CD4-positive, CD25-positive, alpha-beta regulatory T cell (primary cell): ENCODE results near the gene RASSF6. TPM values are rescaled to one million over a fixed set of nuclear protein-coding genes. Genes with fewer than 3 reads are reported as not detected.

Experiments used
- ATAC-seq, 2 donors: fragments of 150-1000 bp; cut with Tn5 transposase; one replicate each; pipeline ENCODE4 v1.10.0; 2021; ENCODE audit warnings: low read depth in 2 of 2, moderate number of reproducible peaks in 2 of 2, moderate library complexity in 1 of 2
- DNase-seq, 3 donors: peaks; one replicate each; pipeline versions ENCODE4 v3.0.0 to v3.0.0-alpha.2; 2012 to 2022; ENCODE audit warnings: mixed read lengths in 1 of 3
- H3K27ac ChIP-seq: one replicate; pipeline ENCODE4 v1.7.0; 2013; ENCODE audit warnings: mild to moderate bottlenecking, low read length; ENCODE audit not compliant: insufficient read depth, poor library complexity, severe bottlenecking
- H3K27me3 ChIP-seq: one replicate; pipeline ENCODE4 v1.7.0; 2013; ENCODE audit warnings: low read length; ENCODE audit not compliant: control insufficient read depth, insufficient read depth
- H3K36me3 ChIP-seq: one replicate; pipeline ENCODE4 v1.7.0; 2013; ENCODE audit warnings: mild to moderate bottlenecking, low read length, moderate library complexity; ENCODE audit not compliant: control insufficient read depth, insufficient read depth
- H3K4me1 ChIP-seq: 2 replicates; pipeline ENCODE4 v1.7.0; 2013; ENCODE audit warnings: mild to moderate bottlenecking, low read length; ENCODE audit not compliant: insufficient read depth, control insufficient read depth, poor library complexity, severe bottlenecking
- H3K4me3 ChIP-seq: one replicate; pipeline ENCODE4 v1.7.0; 2013; ENCODE audit warnings: low read depth, mild to moderate bottlenecking, low read length, moderate library complexity
- H3K9me3 ChIP-seq, 2 experiments: 1 replicate in 1 of 2; 2 replicates in 1 of 2; pipeline ENCODE4 v1.7.0; 2013; ENCODE audit warnings: low read length in 2 of 2, mild to moderate bottlenecking in 1 of 2, moderate library complexity in 1 of 2; ENCODE audit not compliant: control insufficient read depth in 2 of 2
- H3K27ac Mint-ChIP-seq, 3 donors: one replicate each; pipeline ENCODE4 v1.8.0; 2020 to 2022; ENCODE audit warnings: mild to moderate bottlenecking in 3 of 3, mixed read lengths in 3 of 3, moderate library complexity in 2 of 3
- H3K27me3 Mint-ChIP-seq: one replicate; pipeline ENCODE4 v1.8.0; 2022; ENCODE audit warnings: mild to moderate bottlenecking, mixed read lengths
- H3K36me3 Mint-ChIP-seq: one replicate; pipeline ENCODE4 v1.8.0; 2020; ENCODE audit warnings: mixed read lengths
- H3K4me1 Mint-ChIP-seq, 4 donors: one replicate each; pipeline ENCODE4 v1.8.0; 2020 to 2022; ENCODE audit warnings: mixed read lengths in 4 of 4, mild to moderate bottlenecking in 1 of 4
- H3K4me3 Mint-ChIP-seq, 4 donors: one replicate each; pipeline ENCODE4 v1.8.0; 2020 to 2022; ENCODE audit warnings: mild to moderate bottlenecking in 4 of 4, mixed read lengths in 4 of 4, moderate library complexity in 3 of 4
- H3K9me3 Mint-ChIP-seq, 7 donors: one replicate each; pipeline ENCODE4 v1.8.0; 2020 to 2022; ENCODE audit warnings: mixed read lengths in 7 of 7, mild to moderate bottlenecking in 3 of 7, moderate library complexity in 2 of 7
- polyA plus RNA-seq, 4 donors: library from polyadenylated mRNA; unstranded; fragments of 300-500 nt; fragmentation: Illumina TruSeq; gene quantifications; one replicate each; pipeline ENCODE4 v1.2.3, GENCODE V29; 2021
- total RNA-seq: library from RNA; stranded (reverse); gene quantifications from one replicate; pipeline ENCODE4 v1.2.3, GENCODE V29; 2022

RASSF6 gene
- total and polyA plus RNA-seq, 5 donors from 2014 or later: 0.15 to 0.31 TPM; not detected in 3

- H3K9me3 Mint-ChIP-seq: peaks cover 0 to 1% (median 0%) of the 10 kb centered on the region in 7 donors
- no peaks in the 10 kb centered on the region for H3K36me3 Mint-ChIP-seq
- H3K4me1 Mint-ChIP-seq: no peaks in the 10 kb centered on the region
- no peak overlapping the region for H3K4me3 ChIP-seq
- DNase-seq (no peak), ATAC-seq (no peak)
- no peak overlapping the region for H3K27ac ChIP-seq
- no peak overlapping the region for H3K4me3 Mint-ChIP-seq
- H3K9me3 ChIP-seq: no peaks in the 10 kb centered on the region
- H3K27me3 Mint-ChIP-seq: no peaks in the 10 kb centered on the region
- no peaks in the 10 kb centered on the region for H3K27me3 ChIP-seq
- no peaks in the 10 kb centered on the region for H3K4me1 ChIP-seq
- H3K27ac Mint-ChIP-seq: no peak overlapping the region
- H3K36me3 ChIP-seq: no peaks in the 10 kb centered on the region
Measured at GRCh38 chr4:73527196-73527595, 93.0 kb downstream of the RASSF6 start.

GRCh38 chr4:73525611-73526010 lies 94.6 kb downstream of the RASSF6 start:
- no peaks in the 10 kb centered on the region for H3K36me3 ChIP-seq
- H3K36me3 Mint-ChIP-seq: no peaks in the 10 kb centered on the region
- H3K27me3 ChIP-seq: no peaks in the 10 kb centered on the region
- ATAC-seq (no peak), DNase-seq (no peak)
- H3K27ac Mint-ChIP-seq: no peak overlapping the region
- H3K9me3 Mint-ChIP-seq: no peaks in the 10 kb centered on the region
- no peaks in the 10 kb centered on the region for H3K27me3 Mint-ChIP-seq
- H3K27ac ChIP-seq: no peak overlapping the region
- no peak overlapping the region for H3K4me3 Mint-ChIP-seq
- no peaks in the 10 kb centered on the region for H3K4me1 ChIP-seq
- H3K4me1 Mint-ChIP-seq: no peaks in the 10 kb centered on the region
- no peak overlapping the region for H3K4me3 ChIP-seq
- H3K9me3 ChIP-seq: no peaks in the 10 kb centered on the region

DNA sequence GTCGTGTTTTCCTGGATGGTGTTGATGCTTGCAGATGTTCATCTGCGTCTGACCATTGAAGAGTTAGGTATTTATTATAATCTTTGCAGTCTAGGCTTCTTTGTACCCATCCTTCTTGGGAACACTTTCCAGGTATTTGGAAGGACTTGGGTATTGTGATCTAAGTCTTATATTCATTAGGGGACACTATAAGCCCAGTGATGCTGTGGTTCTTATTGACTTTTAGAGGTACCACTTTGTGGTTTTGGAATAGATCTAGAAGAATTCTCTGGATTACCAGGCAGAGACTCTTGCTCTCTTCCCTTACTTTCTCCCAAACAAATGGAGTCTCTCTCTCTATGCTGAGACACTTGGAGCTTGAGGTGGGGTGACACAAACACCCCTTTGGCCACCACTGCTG lies 97.1 kb downstream of the RASSF6 start:
- ATAC-seq: no peak
- Histone ChIP-seq H3K27ac (no peak overlapping the region), H3K9me3 (no peaks in the 10 kb centered on the region), H3K4me1 (no peaks in the 10 kb centered on the region), H3K27me3 (no peaks in the 10 kb centered on the region), H3K4me3 (no peak overlapping the region), H3K36me3 (no peaks in the 10 kb centered on the region)
- H3K27ac Mint-ChIP-seq: no peak overlapping the region
- H3K9me3 Mint-ChIP-seq: peaks cover 0 to 4% (median 0%) of the 10 kb centered on the region in 7 donors
- H3K4me1 Mint-ChIP-seq: no peaks in the 10 kb centered on the region
- no peaks in the 10 kb centered on the region for H3K27me3 Mint-ChIP-seq
- H3K36me3 Mint-ChIP-seq: no peaks in the 10 kb centered on the region
- no peak for DNase-seq
- peak overlapping the region in 1 of 4 donors; percentile 22 for H3K4me3 Mint-ChIP-seq

Other genes starting within 250 kb of the RASSF6 start
- not detected for gene ALB, start 216.1 kb downstream of the RASSF6 start, total RNA-seq
- not detected for gene ALB, start 216.1 kb downstream of the RASSF6 start, polyA plus RNA-seq
- gene AFP, start 184.2 kb downstream of the RASSF6 start, total RNA-seq: not detected
- not detected for gene AFP, start 184.2 kb downstream of the RASSF6 start, polyA plus RNA-seq
- not detected for gene AFM, start 138.7 kb downstream of the RASSF6 start, total RNA-seq
- not detected for gene AFM, start 138.7 kb downstream of the RASSF6 start, polyA plus RNA-seq
- 0.52 TPM for gene CXCL8, start 120.1 kb upstream of the RASSF6 start, total RNA-seq
- under 1 TPM in 2 of 4 donors, not detected in 2; 0.14 to 0.31 TPM for gene CXCL8, start 120.1 kb upstream of the RASSF6 start, polyA plus RNA-seq
- gene CXCL6, start 216.2 kb upstream of the RASSF6 start, total RNA-seq: not detected
- gene CXCL6, start 216.2 kb upstream of the RASSF6 start, polyA plus RNA-seq: not detected
- gene PF4V1, start 232.9 kb upstream of the RASSF6 start, total RNA-seq: 3.0 TPM
- gene PF4V1, start 232.9 kb upstream of the RASSF6 start, polyA plus RNA-seq: not detected
- not detected for gene CXCL1, start 249.0 kb upstream of the RASSF6 start, total RNA-seq
- gene CXCL1, start 249.0 kb upstream of the RASSF6 start, polyA plus RNA-seq: not detected